Mesodermal cell (in vitro differentiated cells): ENCODE results near the gene CCDC157.
"Not testable (repeated sequence)": the region's sequence is repeated elsewhere in the genome, so short reads cannot be mapped to it uniquely, and the experiment has no call there.

Source experiments
- H3K27ac ChIP-seq: 2 replicates; pipeline ENCODE4 v1.7.0; 2013; ENCODE audit warnings: mild to moderate bottlenecking, low read depth, low read length, moderate library complexity; ENCODE audit not compliant: severe bottlenecking
- H3K36me3 ChIP-seq: 2 replicates; pipeline ENCODE4 v1.7.1; 2013; ENCODE audit warnings: mild to moderate bottlenecking, low read length, moderate library complexity; ENCODE audit not compliant: control insufficient read depth, insufficient read depth
- H3K4me1 ChIP-seq: one replicate; pipeline ENCODE4 v1.7.1; 2013; ENCODE audit warnings: mild to moderate bottlenecking, low read length; ENCODE audit not compliant: insufficient read depth, control insufficient read depth, poor library complexity, severe bottlenecking
- H3K4me3 ChIP-seq: 2 replicates; pipeline ENCODE4 v1.7.0; 2013; ENCODE audit warnings: low read length, control low read depth, mild to moderate bottlenecking; ENCODE audit not compliant: insufficient read depth, poor library complexity, severe bottlenecking; ENCODE audit errors: extremely low read depth
- H3K9me3 ChIP-seq: 2 replicates; pipeline ENCODE4 v1.7.1; 2013; ENCODE audit warnings: mild to moderate bottlenecking, low read length, moderate library complexity; ENCODE audit not compliant: control insufficient read depth
- whole genome bisulfite sequencing, 2 experiments: methylation state at CpG; one replicate each; pipeline ENCODE4 v1.1.5; 2013; ENCODE audit warnings: missing lambda C conversion rate in 2 of 2; ENCODE audit not compliant: insufficient coverage in 2 of 2; 5-methylcytosine and 5-hydroxymethylcytosine counted together

Gene CCDC157

GRCh38 chr22:30338341-30338740, 18.5 kb upstream of the CCDC157 start:
- not testable (repeated sequence) for H3K4me1 ChIP-seq, H3K9me3 ChIP-seq, H3K4me3 ChIP-seq, H3K27ac ChIP-seq
- 94 to 100% methylated on average over 6 to 8 of the region's 9 CpGs for WGBS, 2 experiments
- H3K36me3 ChIP-seq: peaks cover 97% of the 10 kb centered on the region

GRCh38 chr22:30338802-30339201, 18.0 kb upstream of the CCDC157 start:
- Histone ChIP-seq H3K36me3 (peaks cover 97% of the 10 kb centered on the region), H3K27ac (no peak overlapping the region), H3K9me3 (no peaks in the 10 kb centered on the region), H3K4me3 (no peak overlapping the region), H3K4me1 (no peaks in the 10 kb centered on the region)
- WGBS, 2 experiments: 96 to 97% methylated on average over 3 to 5 of the region's 7 CpGs

DNA sequence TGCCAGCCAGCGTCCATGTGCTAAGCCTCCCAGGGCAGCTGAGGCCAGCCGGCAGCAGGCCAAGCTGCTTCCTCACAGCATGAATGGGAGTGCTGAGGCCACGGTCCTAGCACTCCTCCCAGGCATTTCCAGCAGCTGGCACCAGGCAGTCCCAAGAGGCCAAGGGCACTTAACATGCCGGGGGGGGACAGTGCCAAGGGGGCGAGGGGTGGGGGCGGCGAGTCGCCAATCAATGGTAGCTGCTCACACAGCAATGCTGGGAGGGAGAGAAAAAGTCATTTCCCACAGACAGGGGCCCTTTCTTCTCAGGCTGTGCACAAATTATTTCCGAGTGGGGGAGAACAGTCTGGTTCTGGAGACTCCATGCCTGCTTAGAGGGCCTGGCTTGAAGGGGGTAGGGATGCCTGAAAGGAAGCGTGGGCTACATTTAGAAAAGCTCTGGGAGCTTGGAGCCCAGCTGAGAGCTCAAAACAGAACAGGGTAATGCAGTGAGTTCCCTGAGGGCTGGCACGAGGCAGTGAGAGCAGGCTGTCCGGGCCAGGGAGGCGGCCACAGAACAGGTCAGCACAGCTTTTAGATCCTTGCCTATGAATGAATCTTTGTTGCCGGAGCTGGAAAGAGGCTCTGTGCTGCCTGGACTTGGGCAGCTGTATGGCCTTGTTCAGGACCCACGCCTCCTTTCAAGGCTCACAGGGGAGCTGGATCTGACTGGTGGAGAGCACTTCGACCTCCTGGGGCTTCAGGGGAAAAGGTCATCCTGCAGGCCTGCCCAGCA, 15.7 kb upstream of the CCDC157 start:
- peaks cover 97% of the 10 kb centered on the region for H3K36me3 ChIP-seq
- 91 to 95% methylated on average over 10 to 11 of the region's 16 CpGs for WGBS, 2 experiments
- no peak overlapping the region for H3K27ac ChIP-seq

GRCh38 chr22:30344447-30345200, 12.2 kb upstream of the CCDC157 start:
- Histone ChIP-seq H3K27ac (no peak overlapping the region), H3K9me3 (no peaks in the 10 kb centered on the region), H3K4me3 (no peak overlapping the region), H3K36me3 (peaks cover 99% of the 10 kb centered on the region), H3K4me1 (no peaks in the 10 kb centered on the region)
- 93 to 97% methylated on average over 8 to 12 of the region's 13 CpGs for WGBS, 2 experiments

More for the DNA sequence above, 15.7 kb upstream of the CCDC157 start:
- Histone ChIP-seq H3K4me3 (no peak overlapping the region), H3K4me1 (no peaks in the 10 kb centered on the region), H3K9me3 (no peaks in the 10 kb centered on the region)

DNA sequence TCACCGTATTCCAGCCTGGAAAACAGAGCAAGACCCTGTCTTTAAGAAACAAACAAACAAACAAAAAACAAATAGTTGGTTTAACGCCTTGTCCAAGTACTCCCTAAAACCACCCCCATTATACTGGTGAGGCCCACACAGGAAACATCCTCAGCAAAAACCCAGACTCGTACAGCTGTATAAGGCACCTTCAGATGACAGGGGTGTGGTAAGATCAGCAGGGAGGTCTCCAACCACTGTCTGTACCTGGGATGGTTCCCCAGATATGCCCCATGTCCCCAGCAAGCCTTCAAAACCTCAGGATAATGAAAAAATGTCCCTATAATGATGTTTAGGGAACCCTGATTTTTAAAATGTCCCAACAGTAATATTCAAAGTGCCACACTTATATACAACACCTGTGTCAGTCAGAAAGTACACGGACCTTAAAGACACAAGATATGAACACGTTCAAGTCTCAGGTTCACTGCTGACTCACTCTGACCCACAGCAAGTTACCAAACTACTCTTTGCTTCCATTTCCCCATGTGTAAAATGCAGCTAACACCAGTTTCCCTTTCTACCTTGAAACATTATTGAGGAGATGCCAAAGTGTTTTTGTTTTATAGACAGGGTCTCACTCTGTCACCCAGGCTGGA, 9.4 kb upstream of the CCDC157 start:
- 94 to 100% methylated on average over 3 to 5 of the region's 5 CpGs for WGBS, 2 experiments
- H3K4me3 ChIP-seq: no peak overlapping the region
- H3K9me3 ChIP-seq: no peaks in the 10 kb centered on the region
- no peaks in the 10 kb centered on the region for H3K4me1 ChIP-seq
- H3K27ac ChIP-seq: no peak overlapping the region
- H3K36me3 ChIP-seq: peaks cover 99% of the 10 kb centered on the region

- Histone ChIP-seq H3K36me3 (peaks cover 96% of the 10 kb centered on the region), H3K27ac (no peak overlapping the region), H3K9me3 (no peaks in the 10 kb centered on the region), H3K4me3 (no peak overlapping the region), H3K4me1 (no peaks in the 10 kb centered on the region)
- WGBS, 2 experiments: 98 to 100% methylated on average over 3 to 4 of the region's 4 CpGs
Observed at GRCh38 chr22:30348404-30348803, 8.4 kb upstream of the CCDC157 start.

DNA sequence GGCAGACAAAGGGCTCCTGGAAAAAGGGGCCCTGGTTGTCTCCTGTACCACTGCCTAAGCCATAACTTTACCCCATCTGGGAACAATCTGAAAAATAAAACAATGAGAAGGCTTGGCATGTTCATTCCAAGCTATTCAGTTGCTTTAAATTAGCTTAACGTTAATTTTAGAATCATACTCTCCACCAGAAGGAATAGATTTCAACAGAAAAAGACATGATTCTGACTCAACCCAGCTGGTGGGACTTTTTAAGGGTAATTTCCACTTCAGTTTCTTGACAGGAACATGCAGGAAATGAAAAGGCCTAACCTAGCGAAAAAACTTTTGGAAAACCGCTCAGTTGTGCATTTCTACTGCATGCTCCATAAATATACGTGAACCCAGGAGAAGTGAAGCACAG, 8.0 kb upstream of the CCDC157 start:
- Histone ChIP-seq H3K4me1 (no peaks in the 10 kb centered on the region), H3K4me3 (no peak overlapping the region), H3K9me3 (no peaks in the 10 kb centered on the region), H3K36me3 (peaks cover 96% of the 10 kb centered on the region), H3K27ac (no peak overlapping the region)
- WGBS, 2 experiments: 96 to 100% methylated on average over 4 of the region's 4 CpGs

GRCh38 chr22:30351226-30351625, 5.6 kb upstream of the CCDC157 start:
- Histone ChIP-seq H3K36me3 (peaks cover 76% of the 10 kb centered on the region), H3K9me3 (no peaks in the 10 kb centered on the region), H3K27ac (no peak overlapping the region), H3K4me1 (peaks cover 4% of the 10 kb centered on the region), H3K4me3 (no peak overlapping the region)
- 92 to 98% methylated on average over 3 of the region's 3 CpGs for WGBS, 2 experiments

DNA sequence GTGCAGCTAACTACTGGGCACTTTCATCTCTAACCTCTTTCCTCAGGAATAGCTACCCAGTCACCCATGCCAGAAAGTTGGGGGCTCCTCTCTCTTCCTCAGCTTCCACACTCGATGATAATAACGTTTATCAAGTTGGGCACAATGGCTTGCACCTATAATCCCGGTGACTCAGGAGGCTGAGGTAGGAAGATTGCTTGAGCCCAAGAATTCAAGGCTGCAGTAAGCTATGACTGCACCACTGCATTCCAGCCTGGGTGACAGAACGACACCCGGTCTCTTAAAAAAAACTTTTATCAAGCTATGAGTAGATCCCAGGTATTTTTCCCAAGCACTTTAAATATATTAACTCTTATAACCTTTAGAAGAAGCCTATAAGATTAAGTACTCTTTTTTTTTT, 2.2 kb upstream of the CCDC157 start:
- Histone ChIP-seq H3K36me3 (peaks cover 43% of the 10 kb centered on the region), H3K27ac (no peak overlapping the region), H3K4me1 (peaks cover 9% of the 10 kb centered on the region), H3K9me3 (no peaks in the 10 kb centered on the region), H3K4me3 (no peak overlapping the region)
- 93% methylated on average over 3 of the region's 5 CpGs; no CpG with 5 or more reads in 1 of the 2 experiments for WGBS, 2 experiments

- Histone ChIP-seq H3K4me1 (peaks cover 9% of the 10 kb centered on the region), H3K36me3 (peaks cover 18% of the 10 kb centered on the region), H3K27ac (peak overlapping the region; percentile 97), H3K9me3 (no peaks in the 10 kb centered on the region), H3K4me3 (peak overlapping the region; percentile 70)
- 0 to 4% methylated on average over 9 of the region's 9 CpGs for WGBS, 2 experiments
Observed at GRCh38 chr22:30357236-30357570, 396 bp downstream of the CCDC157 start.
